Measurements from ENCODE around the gene LIPT2. TPM values are rescaled to one million over a fixed set of nuclear protein-coding genes. Genes with fewer than 3 reads are reported as not detected.
"Not testable (repeated sequence)": the region's sequence is repeated elsewhere in the genome, so short reads cannot be mapped to it uniquely, and the experiment has no call there.

The LIPT2 gene
- total RNA-seq: 8.0 TPM

DNA sequence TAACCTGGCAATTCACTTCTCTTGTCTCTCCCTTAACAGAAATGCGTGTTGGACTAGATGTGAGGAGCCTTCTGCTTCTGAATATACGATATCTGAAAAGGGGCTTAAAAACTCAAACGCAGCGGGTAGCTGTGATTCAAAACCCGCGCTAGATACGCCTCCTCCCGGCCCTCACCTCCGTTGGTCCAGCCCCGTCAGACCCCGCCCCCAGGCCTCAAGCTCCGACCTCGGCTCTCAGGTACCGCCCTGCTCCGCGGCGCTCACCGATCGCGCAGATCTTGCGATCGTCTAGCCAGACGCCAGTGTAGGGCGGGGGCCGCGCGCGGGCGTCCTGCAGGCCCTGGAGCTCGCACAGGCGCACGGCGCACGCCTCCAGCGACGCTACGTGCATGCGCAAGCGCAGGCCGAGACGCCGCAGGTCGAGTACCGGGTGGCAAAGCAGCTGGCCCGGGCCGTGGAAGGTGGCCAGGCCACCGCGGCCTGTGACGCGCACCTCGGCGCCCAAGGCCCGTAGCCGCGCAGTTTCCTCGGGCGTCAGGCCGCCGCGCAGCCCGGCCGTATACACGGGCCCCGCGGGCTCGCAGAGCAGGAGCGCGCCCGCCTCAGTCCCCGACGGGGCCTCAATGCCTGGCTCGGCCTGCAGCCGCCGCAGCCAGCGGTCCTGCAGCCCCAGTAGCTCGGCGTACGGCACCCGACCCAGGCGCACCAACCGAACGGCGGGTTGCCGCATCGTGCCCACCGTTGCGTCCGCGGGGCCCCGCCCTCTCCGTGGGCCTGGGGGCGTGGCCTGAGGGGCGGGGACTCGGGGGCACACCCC is at the start of gene LIPT2:
TSS of gene LIPT2 (minus strand) at position 751 of the 817 bp plus-strand sequence. CDS start at position 730, 21 bp downstream.
- peak; percentile 98 for DNase-seq (ENCODE audit: low spot score)

DNA sequence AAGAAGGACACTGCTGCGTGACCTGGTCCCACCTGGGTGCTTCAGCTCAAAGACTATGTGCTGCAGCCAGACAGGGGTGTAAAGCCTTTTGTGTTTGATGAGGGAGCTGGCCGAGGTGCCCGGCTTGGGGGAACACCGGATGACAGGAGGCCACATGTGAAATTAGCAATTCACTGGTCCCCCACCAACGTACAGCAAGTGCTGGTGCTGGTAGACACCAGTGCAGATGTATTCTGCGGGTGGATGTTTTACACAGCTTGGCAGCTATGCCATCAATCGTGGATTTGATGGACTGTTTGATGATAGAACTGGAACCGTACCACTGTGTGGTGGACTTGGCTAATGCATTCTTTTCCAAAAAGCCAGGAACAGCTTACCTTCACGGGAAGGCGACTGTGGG is 47.9 kb upstream of the LIPT2 start:
- peak; percentile 1 for DNase-seq (ENCODE audit: low spot score)

DNA sequence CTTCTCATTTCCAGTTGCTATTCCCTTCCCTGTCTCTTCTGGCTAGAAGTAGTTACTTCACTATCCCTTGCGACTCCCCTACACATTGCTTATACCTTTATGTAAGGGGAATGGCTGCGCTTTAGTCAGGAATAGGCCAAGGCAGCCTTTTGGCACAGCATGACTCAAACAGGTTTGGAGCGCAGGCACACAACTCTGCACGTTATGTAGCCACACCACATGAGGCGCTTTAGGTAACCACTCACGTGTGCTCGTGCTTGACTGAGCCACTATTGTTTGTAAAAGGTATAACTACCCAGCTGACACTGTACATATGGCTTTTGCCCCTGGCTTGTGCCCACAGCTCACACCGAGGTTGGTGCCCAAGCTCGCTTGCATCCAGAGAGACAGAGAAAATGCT is 46.7 kb upstream of the LIPT2 start:
- DNase-seq (ENCODE audit: low spot score): peak; percentile 4

DNA sequence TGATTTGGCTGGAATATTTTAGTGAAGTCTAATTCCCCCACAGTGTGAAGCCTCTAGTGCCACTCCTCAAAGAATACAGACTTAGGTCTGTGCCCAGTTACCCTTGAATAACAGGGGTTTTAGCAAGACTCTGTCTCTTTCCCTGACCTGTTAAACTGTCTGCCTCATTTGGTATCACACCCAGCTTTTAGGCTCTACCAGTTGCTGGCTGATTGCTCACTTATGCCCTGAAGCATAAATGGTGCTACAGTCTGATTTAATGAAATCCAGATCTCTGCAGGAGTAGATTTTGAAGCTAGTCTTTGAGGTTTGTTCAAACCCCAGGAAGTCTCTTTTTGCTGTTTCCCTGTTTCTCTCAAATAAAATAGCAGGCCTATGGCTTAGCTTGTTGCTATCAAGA is 45.2 kb upstream of the LIPT2 start:
- no peak for DNase-seq (ENCODE audit: low spot score)

DNA sequence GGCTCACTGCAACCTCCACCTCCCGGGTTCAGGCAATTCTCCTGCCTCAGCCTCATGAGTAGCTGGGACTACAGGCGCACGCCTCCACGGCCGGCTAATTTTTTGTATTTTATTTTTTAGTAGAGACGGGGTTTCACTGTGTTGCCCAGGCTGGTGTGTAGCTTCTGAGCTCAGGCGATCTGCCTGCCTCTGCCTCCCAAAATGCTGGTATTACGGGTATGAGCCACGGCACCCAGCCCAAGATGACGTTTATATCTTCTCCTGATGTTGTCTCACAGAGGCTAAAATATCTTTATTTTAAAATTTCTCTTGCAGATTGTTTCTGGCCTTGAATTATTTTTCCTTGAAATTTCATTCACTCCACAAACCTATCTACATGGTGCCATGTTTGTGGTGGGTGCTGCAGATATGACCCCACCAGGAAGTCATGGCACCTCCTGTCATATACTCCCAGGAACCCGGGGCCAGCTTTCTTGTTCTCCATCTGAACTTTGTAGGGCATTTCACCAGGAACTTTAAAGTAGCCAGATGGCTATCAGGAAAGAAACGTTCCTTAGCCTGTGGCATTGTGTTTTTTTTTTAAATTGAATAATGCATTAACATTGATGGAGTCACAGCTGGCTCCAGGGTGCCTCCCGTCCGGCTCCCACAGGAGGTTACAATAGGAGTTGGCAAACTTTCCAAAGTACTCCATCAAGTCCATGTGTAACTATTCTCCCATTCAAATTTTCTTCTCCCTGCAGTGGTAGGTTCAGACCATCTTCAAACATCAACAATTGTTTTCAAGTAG is 42.0 kb upstream of the LIPT2 start:
- DNase-seq (ENCODE audit: low spot score): no peak

DNA sequence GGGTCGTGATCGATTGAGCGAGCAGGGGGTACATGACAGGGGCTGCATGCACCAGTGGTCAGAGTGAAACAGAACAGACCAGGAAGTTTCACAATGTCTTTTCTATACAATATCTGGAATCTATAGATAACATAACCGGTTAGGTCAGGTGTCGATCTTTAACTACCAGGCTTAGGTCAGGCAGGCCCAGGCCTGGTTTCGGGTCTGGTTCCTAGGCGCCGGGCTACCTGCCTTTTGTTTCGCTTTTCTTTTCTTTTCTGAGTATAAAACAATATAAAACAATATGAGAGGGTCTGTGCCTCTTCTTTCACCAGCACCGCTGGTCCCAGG is 41.4 kb upstream of the LIPT2 start:
- not testable (repeated sequence) for DNase-seq (ENCODE audit: low spot score)

DNA sequence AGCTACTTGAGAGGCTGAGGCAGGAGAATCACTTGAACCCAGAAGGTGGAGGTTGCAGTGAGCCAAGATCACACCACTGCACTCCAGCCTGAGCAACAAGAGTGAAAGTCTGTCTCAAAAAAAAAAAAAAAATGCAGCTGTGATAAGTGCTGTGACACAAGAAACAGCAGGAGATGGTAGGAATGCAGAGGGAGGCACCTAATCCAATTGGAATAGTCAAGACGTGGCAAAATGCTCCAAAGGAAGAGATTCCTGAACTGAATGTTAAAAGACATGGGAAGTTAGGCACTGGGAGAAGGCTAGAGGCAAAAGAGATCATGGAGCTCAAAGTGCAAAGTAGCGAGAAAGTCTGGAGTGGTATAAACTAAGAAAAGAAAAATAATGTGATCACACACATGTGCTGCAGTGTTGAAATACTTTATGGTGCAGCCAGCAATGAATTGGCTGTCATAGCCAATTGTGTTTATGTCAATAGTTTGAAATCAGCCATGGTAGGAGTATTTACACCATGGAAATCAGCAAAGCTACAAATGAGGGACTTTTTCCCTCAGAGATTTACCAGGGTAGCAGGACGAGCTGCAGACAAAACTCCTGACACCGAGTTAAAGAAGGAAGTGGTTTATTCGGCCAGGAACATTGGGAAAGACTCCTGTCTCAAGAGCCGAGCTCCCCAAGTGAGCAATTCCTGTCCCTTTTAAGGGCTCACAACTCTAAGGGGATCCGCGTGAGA is 40.9 kb upstream of the LIPT2 start:
- DNase-seq (ENCODE audit: low spot score): no peak

DNA sequence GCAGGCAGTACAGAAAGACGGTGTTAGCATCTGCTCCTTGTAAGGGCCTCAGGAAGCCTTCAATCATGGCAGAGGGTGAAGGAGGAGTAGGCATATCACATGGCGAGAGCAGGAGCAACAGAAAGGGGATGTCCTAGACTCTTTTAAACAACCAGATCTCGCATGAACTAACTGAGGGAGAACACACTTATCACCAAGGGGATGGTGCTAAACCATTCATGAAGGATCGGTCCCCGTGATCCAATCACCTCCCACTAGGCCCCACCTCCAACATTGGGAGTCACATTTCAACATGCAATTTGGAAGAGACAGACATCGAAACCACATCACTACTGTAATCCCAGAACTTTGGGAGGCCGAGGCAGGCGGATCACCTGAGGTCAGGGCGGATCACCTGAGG is 39.9 kb upstream of the LIPT2 start:
- DNase-seq (ENCODE audit: low spot score): no peak

DNA sequence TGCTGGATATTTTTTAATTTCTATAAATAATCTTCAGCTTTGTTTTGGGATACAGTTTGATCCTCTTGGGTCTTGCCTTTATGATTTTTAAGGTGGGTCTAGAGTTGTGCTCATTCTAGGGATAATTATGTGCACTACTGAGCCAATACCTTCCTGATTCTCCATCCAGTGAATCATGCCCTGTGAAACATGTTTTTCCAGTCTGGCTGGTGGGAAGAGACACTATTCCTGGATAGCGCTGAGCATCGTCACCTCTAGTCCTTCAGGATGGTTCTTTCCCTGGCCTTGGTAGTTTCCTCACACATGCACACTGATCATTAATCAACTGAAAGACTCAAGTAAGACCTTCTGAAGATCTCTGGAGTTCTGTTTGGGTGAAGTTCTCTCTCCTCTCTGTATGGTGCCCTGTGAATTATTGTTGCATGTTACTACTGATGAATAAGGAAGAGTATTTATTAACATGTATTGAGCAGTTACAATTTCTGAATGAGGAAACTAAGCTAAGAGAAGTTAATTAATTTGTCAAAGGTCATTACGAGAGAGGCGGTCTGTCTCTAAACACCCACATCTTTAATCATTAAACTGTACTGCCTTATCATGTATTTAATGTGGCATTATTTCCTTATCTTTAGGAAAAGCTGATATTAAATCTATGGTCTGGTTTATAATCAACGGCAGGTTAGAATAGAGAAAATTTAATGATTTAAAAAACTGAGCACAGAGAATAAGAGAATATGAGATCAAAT is 39.1 kb upstream of the LIPT2 start:
- DNase-seq (ENCODE audit: low spot score): peak; percentile 85

DNA sequence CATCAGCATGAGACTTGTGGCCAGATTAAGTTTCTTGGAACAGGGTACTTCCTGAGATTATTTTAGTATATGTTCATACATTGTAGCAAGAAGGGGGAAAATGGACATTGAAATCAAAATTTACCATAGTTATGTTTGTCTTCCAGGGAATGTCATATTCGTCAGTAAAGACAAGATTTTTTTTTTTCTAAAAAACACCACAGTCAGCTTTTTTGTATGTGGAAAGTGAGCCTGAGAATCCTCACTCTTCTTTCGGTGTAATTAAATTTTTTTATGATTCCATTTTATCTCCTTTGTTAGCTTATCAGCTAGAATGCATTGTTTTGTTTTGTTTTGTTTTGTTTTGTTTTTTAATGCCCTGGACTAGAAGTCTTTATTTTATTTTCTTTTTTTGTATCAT is 31.5 kb upstream of the LIPT2 start:
- no peak for DNase-seq (ENCODE audit: low spot score)

DNA sequence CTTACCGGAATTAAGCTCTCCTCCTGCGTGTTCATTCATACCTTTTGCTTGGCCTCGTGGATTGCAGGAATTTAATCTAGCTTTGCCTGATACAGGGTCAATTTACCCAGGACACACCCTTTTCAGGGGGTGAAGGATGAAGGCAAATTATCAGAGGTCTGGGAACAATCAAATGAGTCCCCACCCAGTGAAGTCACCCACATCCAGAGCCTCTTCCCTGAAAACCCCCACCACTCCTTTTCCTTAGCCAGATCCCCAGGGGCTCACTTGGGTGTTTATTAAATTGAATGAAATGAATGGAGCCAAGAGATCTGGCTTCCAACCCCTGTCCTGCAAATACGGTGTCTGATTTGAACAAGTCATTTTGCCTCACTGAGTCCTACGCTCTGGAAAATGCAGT is 31.0 kb upstream of the LIPT2 start:
- no peak for DNase-seq (ENCODE audit: low spot score)

DNA sequence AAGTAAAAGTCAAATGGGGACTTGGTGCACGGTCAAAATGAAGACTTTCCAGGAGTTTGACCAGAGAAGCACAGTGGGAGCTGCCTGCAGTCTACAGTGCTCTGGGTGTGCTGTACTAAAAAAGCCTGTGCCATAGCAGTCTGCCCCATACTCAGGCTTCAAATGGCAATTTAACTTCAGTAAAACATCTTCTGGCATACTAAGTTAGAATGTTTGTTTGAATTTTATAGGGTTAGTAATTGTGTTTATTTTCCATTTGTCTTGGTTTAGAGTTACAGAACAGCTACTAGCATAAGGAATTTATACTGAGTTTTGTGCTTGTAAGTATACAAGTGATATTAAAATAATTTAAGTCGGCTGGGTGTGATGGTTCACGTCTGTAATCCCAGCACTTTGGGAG is 29.3 kb upstream of the LIPT2 start:
- DNase-seq (ENCODE audit: low spot score): no peak

DNA sequence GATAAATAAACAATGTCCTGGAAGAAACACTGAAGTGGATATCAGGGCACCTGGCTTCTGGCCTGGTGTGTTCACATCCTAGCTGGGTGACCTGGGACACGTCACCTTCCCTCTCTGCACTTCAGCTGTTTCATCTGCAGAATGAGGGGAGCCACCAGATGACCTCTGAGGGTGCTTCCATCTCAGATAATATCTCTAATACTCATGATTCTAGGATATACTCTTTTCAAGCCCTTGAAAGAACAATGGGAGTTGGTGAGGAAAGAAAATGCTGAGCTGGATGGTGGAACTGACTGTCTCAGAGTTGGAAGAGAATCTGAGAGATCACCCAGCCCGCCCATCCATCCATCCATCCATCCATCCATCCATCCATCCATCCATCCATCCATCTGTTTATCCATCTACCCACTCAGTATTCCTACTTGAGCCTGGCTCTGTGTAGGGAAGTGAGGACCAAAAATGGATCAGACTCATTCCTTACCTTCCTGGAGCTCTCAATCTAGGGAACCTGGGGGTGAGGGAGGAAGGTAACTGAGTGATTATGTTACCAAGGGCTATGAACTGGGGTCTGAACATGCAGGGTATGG is 28.2 kb upstream of the LIPT2 start:
- no peak for DNase-seq (ENCODE audit: low spot score)

DNA sequence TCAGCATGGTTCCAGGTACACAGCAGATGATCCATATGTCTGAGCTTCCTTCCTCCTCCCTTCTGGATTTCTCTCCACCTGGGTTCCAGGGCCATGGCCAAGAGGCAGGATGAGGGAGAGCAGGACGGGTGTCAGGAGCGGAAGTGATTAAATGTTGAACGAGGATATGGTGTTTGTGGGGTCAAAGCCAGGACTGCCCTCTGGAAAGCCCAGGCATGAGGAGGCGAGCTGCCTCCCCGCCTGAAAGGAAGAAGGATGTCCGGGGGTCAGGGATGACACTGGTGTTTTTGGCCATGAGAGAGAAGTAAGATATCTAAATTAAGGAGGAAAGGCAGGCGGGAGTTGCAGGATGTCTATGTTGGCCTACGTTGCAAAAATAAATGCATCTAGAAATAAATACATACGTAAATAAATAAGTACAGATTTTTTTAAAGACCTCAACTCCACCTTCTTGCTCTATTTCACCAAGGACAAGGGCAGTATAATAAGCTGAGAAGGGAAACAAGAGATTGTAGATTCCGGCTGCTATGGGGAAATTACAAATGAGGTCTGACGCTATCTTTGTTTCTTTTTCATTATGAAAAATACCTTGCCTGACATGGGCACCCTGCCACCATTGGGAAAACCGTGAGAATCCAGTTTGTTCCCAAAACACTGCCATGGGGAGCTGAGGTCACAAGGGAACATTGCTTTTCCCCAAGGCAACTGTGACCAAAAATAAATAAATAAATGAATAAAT is 27.6 kb upstream of the LIPT2 start:
- DNase-seq (ENCODE audit: low spot score): no peak

DNA sequence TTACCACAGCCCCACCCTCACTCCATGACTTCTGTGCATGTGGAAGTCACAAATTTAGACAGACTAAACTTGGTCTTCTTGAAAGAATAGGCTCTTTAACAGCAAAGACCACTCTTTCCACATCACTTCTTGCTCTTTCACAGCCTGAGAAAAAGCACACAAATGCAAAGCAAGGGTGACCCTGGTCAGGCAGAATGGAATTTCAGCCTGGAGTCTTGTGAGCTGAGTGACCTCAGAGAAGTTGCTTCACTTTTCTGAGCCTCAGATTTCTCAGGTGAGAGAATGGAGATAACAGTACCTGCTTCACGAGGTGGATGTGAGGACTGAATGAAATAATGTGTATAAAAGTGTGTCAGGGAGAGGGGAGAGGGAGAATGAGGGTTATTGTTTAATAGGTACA is 26.8 kb upstream of the LIPT2 start:
- DNase-seq (ENCODE audit: low spot score): no peak

DNA sequence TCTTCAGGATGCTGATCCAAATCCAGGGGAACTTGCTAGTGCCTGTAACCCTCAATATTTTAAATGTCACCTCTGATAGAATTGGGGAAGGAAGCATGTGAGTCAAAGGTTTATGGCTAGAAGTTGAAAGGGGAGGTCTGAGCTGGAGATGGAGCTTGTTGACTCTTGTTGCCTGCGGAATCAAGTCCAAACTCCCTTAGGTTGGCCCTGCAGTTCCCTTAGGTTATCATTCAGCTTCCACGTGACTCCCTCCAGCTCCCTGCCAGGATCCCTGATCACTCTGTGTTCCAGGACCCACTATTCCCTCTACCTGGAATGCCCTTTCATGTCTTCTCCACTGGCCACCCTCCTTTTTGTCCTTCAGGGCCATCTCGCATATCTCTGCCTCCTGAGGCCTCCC is 26.2 kb upstream of the LIPT2 start:
- DNase-seq (ENCODE audit: low spot score): no peak

DNA sequence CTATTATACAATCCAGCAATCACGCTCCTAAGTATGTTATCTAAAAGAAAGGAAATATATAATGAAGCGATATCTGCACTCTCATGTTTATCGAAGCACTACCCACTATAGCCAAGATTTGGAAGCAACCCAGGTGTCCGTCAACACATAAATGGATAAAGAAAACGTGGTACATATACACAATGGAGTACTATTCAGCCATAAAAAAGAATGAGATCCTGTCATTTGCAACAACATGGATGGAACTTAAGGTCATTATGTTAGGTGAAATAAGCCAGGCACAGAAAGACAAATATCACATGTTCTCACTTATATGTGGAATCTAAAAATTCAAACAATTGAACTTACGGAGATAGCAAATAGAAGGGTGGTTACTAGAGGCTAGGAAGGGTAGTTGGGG is 24.1 kb upstream of the LIPT2 start:
- DNase-seq (ENCODE audit: low spot score): not testable (repeated sequence)

DNA sequence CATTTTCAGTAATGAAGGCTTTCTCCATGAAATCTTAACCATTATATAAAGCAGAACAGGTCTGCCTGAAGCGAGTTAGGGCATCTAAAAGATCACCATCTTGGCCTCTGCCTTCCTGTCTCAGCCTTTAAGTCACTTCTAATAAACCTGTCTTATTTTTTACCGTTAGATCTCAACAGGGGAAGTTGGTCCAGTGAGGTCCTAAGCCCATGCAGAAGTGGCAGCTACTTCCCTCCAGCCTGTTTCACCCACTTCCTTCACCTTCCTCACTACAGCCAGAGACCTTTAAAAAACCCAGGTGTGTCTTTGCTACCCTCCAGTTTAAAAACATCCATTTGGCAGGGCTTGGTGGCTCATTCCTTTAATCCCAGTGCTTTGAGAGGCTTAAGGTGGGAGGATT is 14.1 kb upstream of the LIPT2 start:
- no peak for DNase-seq (ENCODE audit: low spot score)

DNA sequence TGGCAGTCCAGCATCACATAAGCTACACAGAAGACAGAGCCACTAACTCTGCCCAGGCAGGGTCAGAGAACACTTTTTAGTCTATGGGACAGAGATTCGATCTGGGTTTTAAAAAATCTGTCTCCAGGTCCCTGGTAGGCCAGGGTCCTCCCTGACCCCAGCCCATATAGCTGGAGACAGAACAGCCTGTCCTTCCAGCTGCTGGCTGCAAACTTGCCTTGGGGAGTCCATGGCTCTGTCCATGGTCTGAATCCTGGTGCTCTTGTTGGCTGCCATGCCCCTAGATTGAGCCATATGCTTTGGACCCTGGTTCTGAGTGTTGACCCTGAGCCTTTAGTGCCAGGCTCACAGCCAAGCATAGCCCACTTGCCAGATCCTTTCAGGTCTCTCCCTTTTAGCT is 13.3 kb upstream of the LIPT2 start:
- DNase-seq (ENCODE audit: low spot score): no peak

DNA sequence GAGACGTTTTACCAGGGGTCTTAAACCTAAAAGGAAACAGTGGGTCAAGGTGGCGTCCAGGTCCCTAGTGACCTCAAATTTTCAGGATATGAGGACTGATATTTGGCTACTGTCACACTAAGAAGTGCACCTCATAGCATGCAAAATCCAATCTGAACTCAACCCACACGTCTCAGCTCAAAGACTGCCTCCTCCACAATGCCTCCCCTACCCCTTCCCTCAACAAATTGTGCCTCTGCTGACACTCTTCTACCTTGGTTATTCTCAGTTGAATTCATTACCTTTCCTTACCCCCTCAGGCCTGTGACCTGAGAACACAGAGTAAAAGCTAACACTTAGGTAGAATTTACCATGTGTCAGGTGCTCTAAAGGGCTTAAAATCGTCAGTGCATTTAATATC is 12.4 kb upstream of the LIPT2 start:
- no peak for DNase-seq (ENCODE audit: low spot score)

All from mucosa of gallbladder (tissue), 1 donor.